A549 (cell line): ENCODE results near the gene SLC17A9.

ENCODE experiments used
- CBX8 ChIP-seq: fragments of 200-600 bp; sonication (generic); IDR thresholded peaks from 2 replicates; pipeline ENCODE4 v1.6.1; 2016
- CHD4 ChIP-seq: fragments of 200-600 bp; sonication (generic); IDR thresholded peaks from 2 replicates; pipeline ENCODE4 v1.6.1; 2016; ENCODE audit warnings: antibody characterized with exemption, mild to moderate bottlenecking, borderline replicate concordance
- CTCF ChIP-seq: fragments of >200 bp; sonication (Bioruptor Twin); formaldehyde crosslinking; IDR thresholded peaks from 3 replicates; pipeline ENCODE4 v1.5.1; 2016
- HOXA7 ChIP-seq: fragments of 250-450 bp; sonication (Bioruptor Pico); IDR thresholded peaks from 2 replicates; pipeline ENCODE4 v1.5.0; 2020; ENCODE audit warnings: mild to moderate bottlenecking, moderate library complexity
- POLR2AphosphoS2 ChIP-seq: conservative IDR thresholded peaks from 2 replicates; pipeline ENCODE4 v1.6.1; 2012; ENCODE audit warnings: low read length, improper control_type of control experiment, inconsistent platforms
- RFX5 ChIP-seq: fragments of 450-650 bp; IDR thresholded peaks from 2 replicates; pipeline ENCODE4 v1.7.1; 2014; ENCODE audit warnings: antibody characterized with exemption, mild to moderate bottlenecking, moderate library complexity

GRCh38 chr20:62961799-62962198 is 9.3 kb downstream of the SLC17A9 start:
- TF ChIP-seq CHD4: no peak
- TF ChIP-seq POLR2AphosphoS2: no peak
- TF ChIP-seq CTCF: no peak
- TF ChIP-seq CBX8: no peak
- no peak for TF ChIP-seq HOXA7
- TF ChIP-seq RFX5: no peak
